ENCODE data around the gene UBE2D4. TPM values are rescaled to one million over a fixed set of nuclear protein-coding genes. Genes with fewer than 3 reads are reported as not detected.

UBE2D4 gene
- total and polyA plus RNA-seq, 2 donors (not counting 1 experiment from before 2014, with no cell fraction given): 10.2 to 21.3 TPM

GRCh38 chr7:43921423-43921822 is 4.8 kb upstream of the UBE2D4 start:
- H3K36me3 ChIP-seq (ENCODE audit: control insufficient read depth, insufficient read depth, low read length): no peaks in the 10 kb centered on the region
- H3K9me3 ChIP-seq (ENCODE audit: control insufficient read depth, insufficient read depth, low read depth, low read length): no peaks in the 10 kb centered on the region
- DNase-seq (ENCODE audit: low read depth in 2 of 2): no peak
- no peak overlapping the region for H3K4me2 ChIP-seq (ENCODE audit: extremely low read depth, insufficient read depth, low read length)
- H3K4me1 ChIP-seq (ENCODE audit: control insufficient read depth, extremely low read depth, insufficient read depth, low read length): no peaks in the 10 kb centered on the region
- H3K27me3 ChIP-seq (ENCODE audit: control insufficient read depth, insufficient read depth, low read length): no peaks in the 10 kb centered on the region
- H3K9ac ChIP-seq (ENCODE audit: insufficient read depth, low read length): no peak overlapping the region
- no peak overlapping the region for H2AFZ ChIP-seq (ENCODE audit: low read length)
- H3K27ac ChIP-seq (ENCODE audit: insufficient read depth, low read length): no peak overlapping the region
- TF ChIP-seq EZH2 (IDR thresholded peaks at IDR 0.05; ENCODE audit: low read length, missing control alignments) (no peak), CTCF (conservative IDR thresholded peaks at IDR 0.05 in 1 of 2, IDR thresholded peaks at IDR 0.05 in 1 of 2; ENCODE audit: low read depth in 1 of 2, low read length in 2 of 2) (no peak)
- H3K79me2 ChIP-seq (ENCODE audit: control insufficient read depth, insufficient read depth, low read length): no peaks in the 10 kb centered on the region
- no peak overlapping the region for H3K4me3 ChIP-seq (replicated peaks in 1 of 4; ENCODE audit: control extremely low read depth in 1 of 4, insufficient read depth in 1 of 4, low read depth in 3 of 4, low read length in 4 of 4)
- H4K20me1 ChIP-seq (ENCODE audit: control insufficient read depth, extremely low read depth, insufficient read depth, low read length): no peaks in the 10 kb centered on the region

GRCh38 chr7:43922726-43923125 is 3.5 kb upstream of the UBE2D4 start:
- no peak overlapping the region for H2AFZ ChIP-seq (ENCODE audit: low read length)
- H3K4me2 ChIP-seq (ENCODE audit: extremely low read depth, insufficient read depth, low read length): no peak overlapping the region
- H3K9ac ChIP-seq (ENCODE audit: insufficient read depth, low read length): no peak overlapping the region
- H3K79me2 ChIP-seq (ENCODE audit: control insufficient read depth, insufficient read depth, low read length): no peaks in the 10 kb centered on the region
- no peak overlapping the region for H3K4me3 ChIP-seq (replicated peaks in 1 of 4; ENCODE audit: control extremely low read depth in 1 of 4, insufficient read depth in 1 of 4, low read depth in 3 of 4, low read length in 4 of 4)
- H3K9me3 ChIP-seq (ENCODE audit: control insufficient read depth, insufficient read depth, low read depth, low read length): no peaks in the 10 kb centered on the region
- no peak overlapping the region for H3K27ac ChIP-seq (ENCODE audit: insufficient read depth, low read length)
- H3K27me3 ChIP-seq (ENCODE audit: control insufficient read depth, insufficient read depth, low read length): no peaks in the 10 kb centered on the region
- no peaks in the 10 kb centered on the region for H4K20me1 ChIP-seq (ENCODE audit: control insufficient read depth, extremely low read depth, insufficient read depth, low read length)
- no peak for DNase-seq (ENCODE audit: low read depth in 2 of 2)
- TF ChIP-seq EZH2 (IDR thresholded peaks at IDR 0.05; ENCODE audit: low read length, missing control alignments) (no peak), CTCF (conservative IDR thresholded peaks at IDR 0.05 in 1 of 2, IDR thresholded peaks at IDR 0.05 in 1 of 2; ENCODE audit: low read depth in 1 of 2, low read length in 2 of 2) (no peak)
- H3K4me1 ChIP-seq (ENCODE audit: control insufficient read depth, extremely low read depth, insufficient read depth, low read length): peaks cover 3% of the 10 kb centered on the region
- no peaks in the 10 kb centered on the region for H3K36me3 ChIP-seq (ENCODE audit: control insufficient read depth, insufficient read depth, low read length)

GRCh38 chr7:43926798-43927123 is 525 bp downstream of the UBE2D4 start:
- H3K4me1 ChIP-seq (ENCODE audit: control insufficient read depth, extremely low read depth, insufficient read depth, low read length): peaks cover 3% of the 10 kb centered on the region
- DNase-seq (ENCODE audit: low read depth in 2 of 2): no peak
- no peaks in the 10 kb centered on the region for H4K20me1 ChIP-seq (ENCODE audit: control insufficient read depth, extremely low read depth, insufficient read depth, low read length)
- no peaks in the 10 kb centered on the region for H3K79me2 ChIP-seq (ENCODE audit: control insufficient read depth, insufficient read depth, low read length)
- TF ChIP-seq EZH2 (IDR thresholded peaks at IDR 0.05; ENCODE audit: low read length, missing control alignments): no peak
- no peak for TF ChIP-seq CTCF (conservative IDR thresholded peaks at IDR 0.05 in 1 of 2, IDR thresholded peaks at IDR 0.05 in 1 of 2; ENCODE audit: low read depth in 1 of 2, low read length in 2 of 2)
- H3K9me3 ChIP-seq (ENCODE audit: control insufficient read depth, insufficient read depth, low read depth, low read length): no peaks in the 10 kb centered on the region
- peak overlapping the region; percentile 79 for H3K27ac ChIP-seq (ENCODE audit: insufficient read depth, low read length)
- no peaks in the 10 kb centered on the region for H3K36me3 ChIP-seq (ENCODE audit: control insufficient read depth, insufficient read depth, low read length)
- no peak overlapping the region for H3K9ac ChIP-seq (ENCODE audit: insufficient read depth, low read length)
- H3K4me3 ChIP-seq (replicated peaks in 1 of 4; ENCODE audit: control extremely low read depth in 1 of 4, insufficient read depth in 1 of 4, low read depth in 3 of 4, low read length in 4 of 4): peak overlapping the region; percentile 52 to 71 (median 66)
- peak overlapping the region; percentile 84 for H2AFZ ChIP-seq (ENCODE audit: low read length)
- H3K4me2 ChIP-seq (ENCODE audit: extremely low read depth, insufficient read depth, low read length): peak overlapping the region; percentile 90
- H3K27me3 ChIP-seq (ENCODE audit: control insufficient read depth, insufficient read depth, low read length): no peaks in the 10 kb centered on the region
